ENCODE data around the gene STAT6.
"Not testable (repeated sequence)": the region's sequence is repeated elsewhere in the genome, so short reads cannot be mapped to it uniquely, and the experiment has no call there.

The STAT6 gene

GRCh38 chr12:57126561-57126960, 15.4 kb upstream of the STAT6 start:
- ATAC-seq (ENCODE audit: low read depth) (no peak), DNase-seq (ENCODE audit: low spot score in 2 of 2) (no peak)
- Mint-ChIP-seq H3K4me1 (peaks cover 8% of the 10 kb centered on the region), H3K9me3 (peaks cover 3% of the 10 kb centered on the region), H3K36me3 (peaks cover 2% of the 10 kb centered on the region), H3K27ac (no peak overlapping the region), H3K4me3 (peak overlapping the region; percentile 48), H3K27me3 (peaks cover 2% of the 10 kb centered on the region)

GRCh38 chr12:57126061-57126460, 14.9 kb upstream of the STAT6 start:
- Mint-ChIP-seq H3K4me3 (no peak overlapping the region), H3K27ac (no peak overlapping the region), H3K4me1 (peaks cover 7% of the 10 kb centered on the region), H3K27me3 (peaks cover 2% of the 10 kb centered on the region), H3K9me3 (peaks cover 3% of the 10 kb centered on the region), H3K36me3 (peaks cover 2% of the 10 kb centered on the region)
- DNase-seq (ENCODE audit: low spot score in 2 of 2) (no peak), ATAC-seq (ENCODE audit: low read depth) (no peak)

- Mint-ChIP-seq H3K9me3 (peaks cover 3% of the 10 kb centered on the region), H3K27me3 (peaks cover 2% of the 10 kb centered on the region), H3K27ac (no peak overlapping the region), H3K4me1 (peaks cover 5% of the 10 kb centered on the region), H3K4me3 (no peak overlapping the region), H3K36me3 (peaks cover 2% of the 10 kb centered on the region)
- ATAC-seq (ENCODE audit: low read depth) (peak; percentile 71), DNase-seq (ENCODE audit: low spot score in 2 of 2) (peak; percentile 77 to 78)
Measured at GRCh38 chr12:57124261-57124877, 13.2 kb upstream of the STAT6 start.

- Mint-ChIP-seq H3K9me3 (peaks cover 3% of the 10 kb centered on the region), H3K4me1 (peaks cover 10% of the 10 kb centered on the region), H3K27me3 (peaks cover 2% of the 10 kb centered on the region), H3K4me3 (no peak overlapping the region), H3K27ac (no peak overlapping the region), H3K36me3 (peaks cover 2% of the 10 kb centered on the region)
- DNase-seq (ENCODE audit: low spot score in 2 of 2) (no peak), ATAC-seq (ENCODE audit: low read depth) (no peak)
Measured at GRCh38 chr12:57123813-57124212, 12.7 kb upstream of the STAT6 start.

- H3K4me1 Mint-ChIP-seq, result peaks cover 12% of the 10 kb centered on the region
- H3K27me3 Mint-ChIP-seq; ATAC-seq (ENCODE audit: low read depth); H3K9me3 Mint-ChIP-seq; DNase-seq (ENCODE audit: low spot score in 2 of 2); H3K27ac Mint-ChIP-seq; H3K4me3 Mint-ChIP-seq; H3K36me3 Mint-ChIP-seq: not testable (repeated sequence)
Measured at GRCh38 chr12:57120718-57121117, 9.6 kb upstream of the STAT6 start.

GRCh38 chr12:57119294-57120085, 8.3 kb upstream of the STAT6 start:
- DNase-seq (ENCODE audit: low spot score in 2 of 2) (no peak), ATAC-seq (ENCODE audit: low read depth) (no peak)
- peaks cover 12% of the 10 kb centered on the region for H3K4me1 Mint-ChIP-seq
- H3K9me3 Mint-ChIP-seq, result peaks cover 3% of the 10 kb centered on the region
- no peak overlapping the region for H3K4me3 Mint-ChIP-seq
- H3K27me3 Mint-ChIP-seq, result peaks cover 2% of the 10 kb centered on the region
- peaks cover 2% of the 10 kb centered on the region for H3K36me3 Mint-ChIP-seq
- peak overlapping the region; percentile 3 for H3K27ac Mint-ChIP-seq

- H3K9me3 Mint-ChIP-seq, result peaks cover 2% of the 10 kb centered on the region
- no peak for DNase-seq (ENCODE audit: low spot score in 2 of 2)
- peaks cover 1% of the 10 kb centered on the region for H3K36me3 Mint-ChIP-seq
- ATAC-seq (ENCODE audit: low read depth), result peak; percentile 91
- H3K4me1 Mint-ChIP-seq, result peaks cover 9% of the 10 kb centered on the region
- H3K27ac Mint-ChIP-seq, result peak overlapping the region; percentile 3
- H3K4me3 Mint-ChIP-seq, result no peak overlapping the region
- H3K27me3 Mint-ChIP-seq, result peaks cover 2% of the 10 kb centered on the region
Measured at GRCh38 chr12:57118711-57119271, 7.6 kb upstream of the STAT6 start.

GRCh38 chr12:57116580-57117281, 5.6 kb upstream of the STAT6 start:
- ATAC-seq (ENCODE audit: low read depth) (no peak), DNase-seq (ENCODE audit: low spot score in 2 of 2) (no peak)
- no peaks in the 10 kb centered on the region for H3K36me3 Mint-ChIP-seq
- no peak overlapping the region for H3K27ac Mint-ChIP-seq
- peaks cover 19% of the 10 kb centered on the region for H3K4me1 Mint-ChIP-seq
- no peak overlapping the region for H3K4me3 Mint-ChIP-seq
- no peaks in the 10 kb centered on the region for H3K27me3 Mint-ChIP-seq
- no peaks in the 10 kb centered on the region for H3K9me3 Mint-ChIP-seq

- peak overlapping the region; percentile 96 for H3K4me3 Mint-ChIP-seq
- peak; percentile 58 for ATAC-seq (ENCODE audit: low read depth)
- no peaks in the 10 kb centered on the region for H3K9me3 Mint-ChIP-seq
- no peaks in the 10 kb centered on the region for H3K27me3 Mint-ChIP-seq
- peaks cover 10% of the 10 kb centered on the region for H3K36me3 Mint-ChIP-seq
- H3K4me1 Mint-ChIP-seq, result peaks cover 30% of the 10 kb centered on the region
- no peak for DNase-seq (ENCODE audit: low spot score in 2 of 2)
- H3K27ac Mint-ChIP-seq, result peak overlapping the region; percentile 98
Measured at GRCh38 chr12:57112492-57113294, 1.5 kb upstream of the STAT6 start.

GRCh38 chr12:57110104-57111030, 795 bp downstream of the STAT6 start:
- H3K4me1 Mint-ChIP-seq, result peaks cover 45% of the 10 kb centered on the region
- peaks cover 24% of the 10 kb centered on the region for H3K36me3 Mint-ChIP-seq
- peak; percentile 69 for ATAC-seq (ENCODE audit: low read depth)
- peak overlapping the region; percentile 98 for H3K27ac Mint-ChIP-seq
- H3K4me3 Mint-ChIP-seq, result peak overlapping the region; percentile 96
- H3K9me3 Mint-ChIP-seq, result no peaks in the 10 kb centered on the region
- DNase-seq (ENCODE audit: low spot score in 2 of 2), result peak; percentile 73 to 79
- no peaks in the 10 kb centered on the region for H3K27me3 Mint-ChIP-seq

- Mint-ChIP-seq H3K27ac (peak overlapping the region; percentile 98), H3K36me3 (peaks cover 31% of the 10 kb centered on the region), H3K4me3 (peak overlapping the region; percentile 96), H3K27me3 (no peaks in the 10 kb centered on the region), H3K9me3 (no peaks in the 10 kb centered on the region), H3K4me1 (peaks cover 45% of the 10 kb centered on the region)
- DNase-seq (ENCODE audit: low spot score in 2 of 2) (no peak), ATAC-seq (ENCODE audit: low read depth) (no peak)
Measured at GRCh38 chr12:57109207-57110103, 1.7 kb downstream of the STAT6 start.

Measured in memory B cell (primary cell).